Mesangial cell (primary cell): ENCODE results near the gene ZIC2. TPM values are rescaled to one million over a fixed set of nuclear protein-coding genes. Genes with fewer than 3 reads are reported as not detected.

Source experiments
- total RNA-seq: library from RNA; depleted of rRNA; stranded (reverse); fragments of >200 nt; gene quantifications from 2 replicates; pipeline ENCODE4 v1.2.3, GENCODE V29; 2015

ZIC2 gene
- total RNA-seq = not detected in 2 replicates

DNA sequence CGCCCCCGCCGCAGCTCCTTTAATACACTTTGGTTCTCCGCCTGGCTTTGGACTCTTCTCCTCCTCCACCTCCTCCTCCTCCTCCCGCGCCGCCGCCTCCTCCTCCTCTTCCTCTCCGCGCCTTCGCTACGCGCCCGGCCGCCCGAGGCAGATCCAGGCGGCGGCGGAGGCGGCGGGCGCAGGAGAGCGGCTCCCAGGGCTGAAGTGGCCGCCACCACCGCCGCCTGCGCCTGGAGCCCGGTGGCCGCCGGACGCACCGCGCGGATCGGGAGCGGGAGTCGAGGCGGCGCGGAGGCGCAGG lies at the start of gene ZIC2:
ZIC2 (plus strand) TSS at position 50 of the 301 bp plus-strand sequence. CDS start 281 bp downstream, outside the sequence.

DNA sequence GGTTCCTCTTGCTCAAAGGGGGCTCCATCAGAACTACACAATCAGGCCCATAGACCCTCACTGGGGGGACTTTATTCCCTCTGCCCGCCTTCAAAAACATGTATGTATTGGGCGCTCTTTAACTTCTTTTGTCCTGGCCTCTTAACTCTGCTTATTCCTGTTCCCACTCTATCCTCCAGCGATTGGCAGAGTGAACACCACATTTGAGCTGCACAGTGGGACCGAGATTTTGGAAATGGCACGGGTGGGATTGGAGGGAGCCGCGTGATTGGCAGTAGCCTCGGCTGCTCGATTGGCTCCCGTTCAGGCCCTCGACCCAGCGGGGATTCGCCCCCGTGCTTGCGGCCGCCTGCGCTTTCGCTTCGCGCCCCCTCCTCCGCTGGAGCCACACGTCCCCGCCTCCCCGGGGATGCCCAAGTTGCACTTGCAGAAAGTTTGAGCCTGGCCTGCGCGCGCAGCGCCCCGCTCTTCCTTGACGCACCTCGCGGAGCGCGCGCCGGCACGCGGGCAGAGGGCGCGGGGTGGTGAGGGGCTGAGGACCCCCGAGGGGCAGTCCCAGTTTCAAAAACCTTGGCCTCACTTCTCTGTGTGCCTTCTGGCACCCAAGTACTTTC lies 9.9 kb upstream of the ZIC2 start, which contains the start of gene ZIC5:
ZIC5 (minus strand) TSS at position 192 of the 614 bp plus-strand sequence; CDS start at position 28, 164 bp downstream.

Other genes starting within 250 kb of the ZIC2 start
- gene ZIC5, start 10.0 kb upstream of the ZIC2 start, total RNA-seq = under 0.01 TPM in 1 of 2 replicates, not detected in the other
- 6.8 and 23.7 TPM in 2 replicates for gene PCCA, start 107.3 kb downstream of the ZIC2 start, total RNA-seq